HG03097 (cell line): ENCODE data around the gene RNASE11.
"Not testable (repeated sequence)": the region's sequence is repeated elsewhere in the genome, so short reads cannot be mapped to it uniquely, and the experiment has no call there.

Experiments used
- ATAC-seq: cut with Tn5 transposase; IDR thresholded peaks from one replicate; pipeline ENCODE4 v1.9.1; 2021; ENCODE audit not compliant: unreplicated experiment, low FRiP score

RNASE11 gene

GRCh38 chr14:20583142-20583541, 4.7 kb downstream of the RNASE11 start:
- no peak for ATAC-seq

- no peak for ATAC-seq
These were observed 7.6 kb downstream of the RNASE11 start for GRCh38 chr14:20580242-20580641.

- no peak for ATAC-seq
These were observed 8.9 kb downstream of the RNASE11 start for GRCh38 chr14:20578784-20579502.

GRCh38 chr14:20578325-20578724, 9.5 kb downstream of the RNASE11 start:
- ATAC-seq, result no peak

GRCh38 chr14:20572382-20572990, 15.3 kb downstream of the RNASE11 start:
- ATAC-seq, result not testable (repeated sequence)

GRCh38 chr14:20570720-20571119, 17.1 kb downstream of the RNASE11 start:
- not testable (repeated sequence) for ATAC-seq

- ATAC-seq, result not testable (repeated sequence)
These were observed 17.9 kb downstream of the RNASE11 start for GRCh38 chr14:20569865-20570264.

GRCh38 chr14:20569066-20569465, 18.7 kb downstream of the RNASE11 start:
- no peak for ATAC-seq

- no peak for ATAC-seq
These were observed 19.4 kb downstream of the RNASE11 start for GRCh38 chr14:20568393-20568792.

GRCh38 chr14:20567199-20567598, 20.6 kb downstream of the RNASE11 start:
- ATAC-seq, result not testable (repeated sequence)

- no peak for ATAC-seq
These were observed 23.3 kb downstream of the RNASE11 start for GRCh38 chr14:20564501-20564997.

GRCh38 chr14:20563971-20564370, 23.8 kb downstream of the RNASE11 start:
- ATAC-seq, result no peak

GRCh38 chr14:20560961-20561360, 26.8 kb downstream of the RNASE11 start, which contains the start of gene RNASE9:
RNASE9 (minus strand) TSS chr14:20561047.
- no peak for ATAC-seq

- no peak for ATAC-seq
These were observed 28.3 kb downstream of the RNASE11 start for GRCh38 chr14:20559461-20559904.

GRCh38 chr14:20557212-20557542, 30.6 kb downstream of the RNASE11 start:
- ATAC-seq, result no peak

GRCh38 chr14:20556500-20557211, 31.1 kb downstream of the RNASE11 start:
- ATAC-seq, result no peak

GRCh38 chr14:20555845-20556244, 32.0 kb downstream of the RNASE11 start:
- no peak for ATAC-seq

GRCh38 chr14:20553024-20553423, 34.8 kb downstream of the RNASE11 start:
- no peak for ATAC-seq

GRCh38 chr14:20551606-20552005, 36.2 kb downstream of the RNASE11 start:
- no peak for ATAC-seq

- ATAC-seq, result no peak
These were observed 36.9 kb downstream of the RNASE11 start for GRCh38 chr14:20550926-20551325.

GRCh38 chr14:20548414-20549158, 39.2 kb downstream of the RNASE11 start:
- ATAC-seq, result no peak
